HG03342 (cell line): ENCODE measurements around the gene LECT2.

Experiments used
- ATAC-seq: cut with Tn5 transposase; IDR thresholded peaks from one replicate; pipeline ENCODE4 v1.9.1; 2021; ENCODE audit warnings: mild to moderate bottlenecking, moderate library complexity; ENCODE audit not compliant: unreplicated experiment

LECT2 gene

GRCh38 chr5:135979510-135979909 is 24.7 kb upstream of the LECT2 start:
- no peak for ATAC-seq

GRCh38 chr5:135978993-135979392 is 24.2 kb upstream of the LECT2 start:
- ATAC-seq: no peak

GRCh38 chr5:135978212-135978631 is 23.4 kb upstream of the LECT2 start:
- no peak for ATAC-seq

GRCh38 chr5:135977375-135977928 is 22.7 kb upstream of the LECT2 start:
- peak; percentile 86 for ATAC-seq

- no peak for ATAC-seq
Observed at GRCh38 chr5:135976216-135976615, 21.4 kb upstream of the LECT2 start.

GRCh38 chr5:135975122-135975521 is 20.3 kb upstream of the LECT2 start:
- no peak for ATAC-seq

GRCh38 chr5:135974021-135974600 is 19.3 kb upstream of the LECT2 start:
- ATAC-seq: no peak

GRCh38 chr5:135973323-135974020 is 18.7 kb upstream of the LECT2 start:
- no peak for ATAC-seq

GRCh38 chr5:135971701-135972100 is 16.9 kb upstream of the LECT2 start:
- ATAC-seq: no peak

GRCh38 chr5:135966790-135967189 is 12.0 kb upstream of the LECT2 start:
- no peak for ATAC-seq

- ATAC-seq: no peak
Observed at GRCh38 chr5:135966165-135966564, 11.4 kb upstream of the LECT2 start.

GRCh38 chr5:135965504-135965903 is 10.7 kb upstream of the LECT2 start:
- ATAC-seq: no peak

GRCh38 chr5:135964670-135965320 is 10.0 kb upstream of the LECT2 start:
- no peak for ATAC-seq

GRCh38 chr5:135955525-135955924 is 742 bp upstream of the LECT2 start:
- ATAC-seq: no peak

- ATAC-seq: no peak
Observed at GRCh38 chr5:135953850-135954249, 933 bp downstream of the LECT2 start.

GRCh38 chr5:135952683-135953082 is 2.1 kb downstream of the LECT2 start:
- ATAC-seq: no peak

- ATAC-seq: no peak
Observed at GRCh38 chr5:135951807-135952206, 3.0 kb downstream of the LECT2 start.

- no peak for ATAC-seq
Observed at GRCh38 chr5:135951257-135951656, 3.5 kb downstream of the LECT2 start.

GRCh38 chr5:135950611-135951010 is 4.2 kb downstream of the LECT2 start:
- ATAC-seq: no peak

- ATAC-seq: no peak
Observed at GRCh38 chr5:135944967-135945560, 9.7 kb downstream of the LECT2 start.

- ATAC-seq: no peak
Observed at GRCh38 chr5:135944564-135944963, 10.2 kb downstream of the LECT2 start.
